MG63 (cell line): ENCODE data around the gene ANAPC5. TPM values are rescaled to one million over a fixed set of nuclear protein-coding genes. Genes with fewer than 3 reads are reported as not detected.
"Not testable (repeated sequence)": the region's sequence is repeated elsewhere in the genome, so short reads cannot be mapped to it uniquely, and the experiment has no call there.

Experiments used
- DNase-seq: peaks from one replicate; pipeline ENCODE4 v3.0.0-alpha.2; 2020
- H3K27me3 ChIP-seq: fragments of 250-450 bp; sonication (Bioruptor Pico); 2 replicates; pipeline ENCODE4 v1.5.1; 2020; ENCODE audit warnings: mild to moderate bottlenecking, moderate library complexity
- H3K36me3 ChIP-seq: fragments of 250-450 bp; sonication (Bioruptor Pico); 2 replicates; pipeline ENCODE4 v1.5.1; 2020; ENCODE audit warnings: mild to moderate bottlenecking, moderate library complexity
- H3K4me3 ChIP-seq: fragments of 250-450 bp; sonication (Bioruptor Pico); 2 replicates; pipeline ENCODE4 v1.5.1; 2020; ENCODE audit warnings: mild to moderate bottlenecking, moderate library complexity
- H3K9me3 ChIP-seq: fragments of 250-450 bp; sonication (Bioruptor Pico); 2 replicates; pipeline ENCODE4 v1.5.1; 2020; ENCODE audit warnings: mild to moderate bottlenecking, moderate library complexity
- total RNA-seq: library from RNA; depleted of rRNA; stranded (reverse); fragments of >200 nt; shearing (Covaris generic); gene quantifications from 2 replicates; pipeline ENCODE4 v1.2.3, GENCODE V29; 2014; ENCODE audit warnings: low replicate concordance; rRNA removed

ANAPC5 gene
- total RNA-seq, result 156 and 273 TPM in 2 replicates

GRCh38 chr12:121351820-121352681 lies at the start of gene ANAPC5:
ANAPC5 (minus strand) TSS chr12:121352411; CDS start chr12:121352340, 71 bp downstream.
- no peaks in the 10 kb centered on the region for H3K27me3 ChIP-seq
- peak within 1 kb of the TSS; percentile 99 for H3K4me3 ChIP-seq
- H3K36me3 ChIP-seq, result peaks cover 14% of the 10 kb centered on the region
- H3K9me3 ChIP-seq, result no peaks in the 10 kb centered on the region
- DNase-seq, result peak; percentile 97

DNA sequence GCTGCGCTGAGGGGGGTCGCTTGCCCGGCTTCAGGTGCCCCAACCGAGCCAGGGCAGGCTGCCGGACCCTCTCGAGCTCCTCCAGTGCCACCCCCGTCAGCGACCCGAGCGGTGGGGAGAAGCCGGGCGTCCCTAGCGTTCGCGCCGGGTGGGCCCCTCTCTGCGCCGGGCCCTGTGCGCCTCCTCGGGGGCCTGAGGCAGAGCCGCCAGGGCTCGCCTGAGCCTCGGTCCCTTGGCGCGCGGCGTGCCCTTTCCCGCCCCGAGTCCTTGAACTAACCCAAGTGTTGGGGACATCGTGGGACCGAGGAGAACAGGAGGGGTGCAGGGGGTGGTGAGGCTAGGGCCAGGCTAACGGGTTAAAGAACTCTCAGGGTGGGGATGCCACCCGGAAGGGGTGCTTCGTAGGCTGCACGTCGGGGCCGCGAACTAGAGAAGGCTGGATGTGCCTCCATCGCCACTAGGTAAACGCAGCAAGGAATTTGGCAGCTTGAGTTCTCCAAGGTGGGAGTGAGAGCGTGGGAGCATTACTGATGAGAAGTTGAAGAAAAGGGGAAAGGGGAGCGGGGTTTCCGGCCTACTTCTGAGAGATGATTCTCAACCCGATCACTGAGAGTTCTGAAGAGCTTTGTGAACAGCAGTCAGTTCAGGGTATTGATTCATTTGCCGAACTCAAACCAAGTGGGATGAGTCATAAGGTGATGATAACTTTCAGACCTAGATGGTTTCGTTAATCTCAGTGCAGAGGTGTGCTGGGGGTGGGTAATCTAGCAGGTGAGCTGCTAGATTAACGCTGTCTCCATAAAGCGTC lies 48.3 kb upstream of the ANAPC5 start:
- H3K4me3 ChIP-seq, result peak overlapping the region; percentile 99
- peak; percentile 22 for DNase-seq
- H3K27me3 ChIP-seq, result no peaks in the 10 kb centered on the region
- H3K9me3 ChIP-seq, result no peaks in the 10 kb centered on the region
- H3K36me3 ChIP-seq, result peaks cover 26% of the 10 kb centered on the region

GRCh38 chr12:121399391-121400331 lies 47.5 kb upstream of the ANAPC5 start, which contains the start of gene RNF34:
RNF34 (plus strand) TSS chr12:121400118; CDS start chr12:121400213, 95 bp downstream.
- peaks cover 19% of the 10 kb centered on the region for H3K36me3 ChIP-seq
- peak; percentile 99 for DNase-seq

GRCh38 chr12:121398355-121398754 lies 46.1 kb upstream of the ANAPC5 start:
- H3K36me3 ChIP-seq, result peaks cover 12% of the 10 kb centered on the region
- H3K4me3 ChIP-seq, result peak overlapping the region; percentile 99
- H3K27me3 ChIP-seq, result no peaks in the 10 kb centered on the region
- no peak for DNase-seq
- no peaks in the 10 kb centered on the region for H3K9me3 ChIP-seq

More at GRCh38 chr12:121399391-121400331, 47.5 kb upstream of the ANAPC5 start, which contains the start of gene RNF34:
- H3K27me3 ChIP-seq, result no peaks in the 10 kb centered on the region
- H3K4me3 ChIP-seq, result peak within 1 kb of the TSS; percentile 99
- H3K9me3 ChIP-seq, result no peaks in the 10 kb centered on the region

DNA sequence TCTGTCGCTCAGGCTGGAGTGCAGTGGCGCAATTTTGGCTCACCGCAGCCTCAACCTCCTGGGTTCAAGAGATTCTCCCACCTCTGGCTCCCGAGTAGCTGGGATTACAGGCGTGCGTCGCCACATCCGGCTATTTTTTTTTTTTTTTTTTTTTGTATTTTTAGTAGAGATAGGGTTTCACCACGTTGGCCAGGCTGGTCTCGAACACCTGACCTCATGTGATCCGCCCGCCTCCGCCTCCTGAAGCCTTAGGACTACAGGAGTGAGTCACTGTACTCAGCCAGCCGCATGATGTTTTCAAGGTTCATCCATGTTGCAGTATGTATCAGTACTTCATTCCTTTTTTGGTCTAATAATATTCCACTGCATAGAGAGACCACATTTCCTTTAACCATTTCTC lies 45.3 kb upstream of the ANAPC5 start:
- H3K9me3 ChIP-seq, result no peaks in the 10 kb centered on the region
- peaks cover 9% of the 10 kb centered on the region for H3K36me3 ChIP-seq
- no peak overlapping the region for H3K4me3 ChIP-seq
- DNase-seq, result no peak
- no peaks in the 10 kb centered on the region for H3K27me3 ChIP-seq

DNA sequence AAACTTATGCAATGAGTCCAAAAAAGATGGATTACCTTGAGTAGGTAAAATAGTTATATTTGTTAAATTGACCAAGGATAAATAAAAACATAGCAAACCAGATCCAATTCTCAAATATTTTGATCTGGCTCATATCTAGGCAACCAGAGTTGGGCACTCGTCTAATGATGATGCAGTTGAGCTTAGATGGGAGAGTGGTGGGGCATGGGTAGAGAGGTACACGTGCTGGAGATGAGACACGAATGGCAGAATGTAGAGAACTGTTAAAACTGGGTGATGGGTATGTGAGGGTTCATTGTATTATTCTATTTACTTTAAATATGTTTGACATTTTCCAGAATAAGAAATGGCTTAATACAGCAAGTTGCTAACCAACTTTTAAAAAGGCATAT lies 40.1 kb upstream of the ANAPC5 start:
- H3K4me3 ChIP-seq, result no peak overlapping the region
- H3K36me3 ChIP-seq, result no peaks in the 10 kb centered on the region

GRCh38 chr12:121391619-121392324 lies 39.6 kb upstream of the ANAPC5 start:
- H3K36me3 ChIP-seq, result no peaks in the 10 kb centered on the region
- H3K27me3 ChIP-seq, result no peaks in the 10 kb centered on the region
- no peaks in the 10 kb centered on the region for H3K9me3 ChIP-seq
- H3K4me3 ChIP-seq, result no peak overlapping the region
- no peak for DNase-seq

More for the DNA sequence above, 40.1 kb upstream of the ANAPC5 start:
- DNase-seq, result no peak
- H3K27me3 ChIP-seq, result no peaks in the 10 kb centered on the region
- H3K9me3 ChIP-seq, result no peaks in the 10 kb centered on the region

- no peaks in the 10 kb centered on the region for H3K36me3 ChIP-seq
- no peaks in the 10 kb centered on the region for H3K27me3 ChIP-seq
- no peak overlapping the region for H3K4me3 ChIP-seq
- no peaks in the 10 kb centered on the region for H3K9me3 ChIP-seq
- DNase-seq, result no peak
These were observed 38.6 kb upstream of the ANAPC5 start for GRCh38 chr12:121390856-121391255.

GRCh38 chr12:121388421-121388981 lies 36.3 kb upstream of the ANAPC5 start:
- Histone ChIP-seq H3K27me3 (no peaks in the 10 kb centered on the region), H3K9me3 (no peaks in the 10 kb centered on the region), H3K36me3 (no peaks in the 10 kb centered on the region), H3K4me3 (no peak overlapping the region)
- DNase-seq, result peak; percentile 63

- not testable (repeated sequence) for DNase-seq, H3K4me3 ChIP-seq, H3K36me3 ChIP-seq, H3K27me3 ChIP-seq, H3K9me3 ChIP-seq
These were observed 32.7 kb upstream of the ANAPC5 start for GRCh38 chr12:121384891-121385290.

DNA sequence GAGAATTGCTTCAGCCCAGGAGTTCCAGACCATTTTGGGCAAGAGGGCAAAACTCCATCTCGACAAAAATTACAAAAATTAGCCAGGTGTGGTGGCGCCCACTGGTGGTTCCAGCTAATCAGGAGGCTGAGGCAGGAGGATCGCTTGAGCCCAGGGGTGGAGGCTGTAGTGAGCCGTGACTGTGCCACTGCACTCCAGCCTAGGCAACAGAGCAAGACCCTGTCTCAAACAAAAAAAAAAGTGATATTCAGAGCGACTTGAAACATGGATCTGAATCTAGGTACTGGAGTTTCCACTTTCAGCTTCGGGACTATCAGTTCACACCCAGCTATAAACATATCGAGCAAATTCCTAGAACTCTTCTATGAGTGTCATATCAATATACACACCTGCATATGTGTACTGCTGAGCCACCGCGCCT lies 31.4 kb upstream of the ANAPC5 start:
- Histone ChIP-seq H3K27me3 (no peaks in the 10 kb centered on the region), H3K36me3 (no peaks in the 10 kb centered on the region), H3K4me3 (no peak overlapping the region), H3K9me3 (no peaks in the 10 kb centered on the region)
- no peak for DNase-seq

GRCh38 chr12:121379945-121380344 lies 27.7 kb upstream of the ANAPC5 start:
- DNase-seq, result no peak
- H3K9me3 ChIP-seq, result no peaks in the 10 kb centered on the region
- no peaks in the 10 kb centered on the region for H3K36me3 ChIP-seq
- H3K4me3 ChIP-seq, result no peak overlapping the region
- H3K27me3 ChIP-seq, result no peaks in the 10 kb centered on the region

DNA sequence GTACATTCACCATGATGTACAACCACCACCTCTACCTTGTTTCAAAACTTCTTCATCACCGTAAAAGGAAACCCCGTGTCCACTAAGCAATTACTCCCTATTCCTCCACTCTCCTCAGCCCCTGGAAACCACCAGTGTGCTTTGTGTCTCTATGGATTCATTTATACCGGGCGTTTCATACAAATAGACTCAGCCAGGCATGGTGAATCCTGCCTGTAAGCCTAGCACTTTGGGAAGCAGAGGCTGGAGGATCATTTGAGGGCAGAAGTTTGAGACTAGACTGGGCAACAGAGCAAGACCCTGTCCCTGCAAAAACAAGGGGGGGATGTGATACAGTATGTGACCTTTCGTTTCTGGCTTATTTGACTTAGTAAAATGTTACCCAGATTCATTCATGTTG lies 26.5 kb upstream of the ANAPC5 start:
- H3K9me3 ChIP-seq, result no peaks in the 10 kb centered on the region
- no peaks in the 10 kb centered on the region for H3K36me3 ChIP-seq
- H3K27me3 ChIP-seq, result no peaks in the 10 kb centered on the region
- DNase-seq, result no peak
- no peak overlapping the region for H3K4me3 ChIP-seq

GRCh38 chr12:121376754-121377697 lies 24.8 kb upstream of the ANAPC5 start:
- H3K36me3 ChIP-seq, result no peaks in the 10 kb centered on the region
- no peak for DNase-seq
- H3K27me3 ChIP-seq, result no peaks in the 10 kb centered on the region
- no peak overlapping the region for H3K4me3 ChIP-seq
- H3K9me3 ChIP-seq, result no peaks in the 10 kb centered on the region
